SK-N-SH treated with all-trans-retinoic acid at 6 μM for 48 hours (cell line): Measurements from ENCODE around the gene GSAP.

Experiments
- ARNTL ChIP-seq: fragments of 450-650 bp; formaldehyde crosslinking; IDR thresholded peaks from 2 replicates; pipeline ENCODE4 v1.5.0; 2020; ENCODE audit warnings: low read depth, mild to moderate bottlenecking, moderate library complexity, borderline replicate concordance
- ESRRG ChIP-seq: fragments of 250-450 bp; sonication (Bioruptor Pico); IDR thresholded peaks from 2 replicates; pipeline ENCODE4 v1.6.1; 2021; ENCODE audit warnings: mild to moderate bottlenecking
- SNAI2 ChIP-seq: fragments of 250-450 bp; sonication (Bioruptor Pico); IDR thresholded peaks from 2 replicates; pipeline ENCODE4 v1.5.0; 2020; ENCODE audit warnings: mild to moderate bottlenecking, moderate library complexity
- TF ChIP-seq, protein P1 (sequence below): fragments of 250-450 bp; sonication (Bioruptor Pico); IDR thresholded peaks from 2 replicates; pipeline ENCODE4 v1.8.0; 2020; ENCODE audit warnings: mild to moderate bottlenecking, moderate library complexity, borderline replicate concordance

DNA sequence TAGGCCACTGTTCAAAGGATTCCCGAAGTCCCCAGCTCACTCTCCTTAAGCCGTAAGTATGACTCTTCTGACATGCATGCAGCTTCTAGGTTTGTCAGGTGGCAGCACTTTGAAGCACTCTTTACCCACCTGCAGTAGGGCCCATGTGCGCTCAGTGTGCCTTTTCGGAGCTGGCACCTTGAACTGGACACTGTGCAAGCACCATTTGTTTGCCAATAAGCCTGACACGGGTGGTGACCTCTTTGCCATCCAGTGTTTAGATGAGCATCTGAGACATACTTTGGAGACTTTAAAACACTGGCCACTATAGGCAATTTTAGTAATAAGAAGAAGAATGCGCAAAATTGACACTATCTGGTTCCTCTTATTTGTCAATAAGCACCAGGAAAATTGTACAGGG is 45.7 kb upstream of the GSAP start:
- TF ChIP-seq, protein P1, sequence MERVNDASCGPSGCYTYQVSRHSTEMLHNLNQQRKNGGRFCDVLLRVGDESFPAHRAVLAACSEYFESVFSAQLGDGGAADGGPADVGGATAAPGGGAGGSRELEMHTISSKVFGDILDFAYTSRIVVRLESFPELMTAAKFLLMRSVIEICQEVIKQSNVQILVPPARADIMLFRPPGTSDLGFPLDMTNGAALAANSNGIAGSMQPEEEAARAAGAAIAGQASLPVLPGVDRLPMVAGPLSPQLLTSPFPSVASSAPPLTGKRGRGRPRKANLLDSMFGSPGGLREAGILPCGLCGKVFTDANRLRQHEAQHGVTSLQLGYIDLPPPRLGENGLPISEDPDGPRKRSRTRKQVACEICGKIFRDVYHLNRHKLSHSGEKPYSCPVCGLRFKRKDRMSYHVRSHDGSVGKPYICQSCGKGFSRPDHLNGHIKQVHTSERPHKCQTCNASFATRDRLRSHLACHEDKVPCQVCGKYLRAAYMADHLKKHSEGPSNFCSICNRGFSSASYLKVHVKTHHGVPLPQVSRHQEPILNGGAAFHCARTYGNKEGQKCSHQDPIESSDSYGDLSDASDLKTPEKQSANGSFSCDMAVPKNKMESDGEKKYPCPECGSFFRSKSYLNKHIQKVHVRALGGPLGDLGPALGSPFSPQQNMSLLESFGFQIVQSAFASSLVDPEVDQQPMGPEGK (CRISPR knock-in tag) = no peak
- TF ChIP-seq ESRRG (no peak), ARNTL (CRISPR knock-in tag) (no peak), SNAI2 (CRISPR knock-in tag) (no peak)
